Measurements from ENCODE around the gene MARK4.
"Not testable (repeated sequence)": the region's sequence is repeated elsewhere in the genome, so short reads cannot be mapped to it uniquely, and the experiment has no call there.

The MARK4 gene

GRCh38 chr19:45217957-45218334, 33.1 kb upstream of the MARK4 start:
- Histone ChIP-seq H3K27ac (ENCODE audit: low read depth, low read length) (no peak overlapping the region), H3K9me3 (ENCODE audit: control insufficient read depth in 1 of 2, low read length in 2 of 2) (no peaks in the 10 kb centered on the region), H3K36me3 (ENCODE audit: control insufficient read depth in 1 of 2, insufficient read depth in 2 of 2, low read length in 2 of 2) (no peaks in the 10 kb centered on the region), H3K9ac (ENCODE audit: low read depth in 1 of 2, low read length in 2 of 2) (no peak overlapping the region), H3K4me1 (ENCODE audit: control insufficient read depth in 1 of 2, insufficient read depth in 2 of 2, low read length in 2 of 2) (no peaks in the 10 kb centered on the region), H3K4me3 (ENCODE audit: low read depth in 1 of 2, low read length in 2 of 2) (no peak overlapping the region), H3K27me3 (ENCODE audit: control insufficient read depth in 1 of 2, insufficient read depth in 2 of 2, low read length in 2 of 2) (peaks cover 21 to 25% of the 10 kb centered on the region in 2 donors)

GRCh38 chr19:45218426-45218825, 32.6 kb upstream of the MARK4 start:
- H3K27ac ChIP-seq (ENCODE audit: low read depth, low read length) = no peak overlapping the region
- no peaks in the 10 kb centered on the region for H3K4me1 ChIP-seq (ENCODE audit: control insufficient read depth in 1 of 2, insufficient read depth in 2 of 2, low read length in 2 of 2)
- H3K9me3 ChIP-seq (ENCODE audit: control insufficient read depth in 1 of 2, low read length in 2 of 2) = no peaks in the 10 kb centered on the region
- H3K4me3 ChIP-seq (ENCODE audit: low read depth in 1 of 2, low read length in 2 of 2) = no peak overlapping the region
- peaks cover 21 to 25% of the 10 kb centered on the region in 2 donors for H3K27me3 ChIP-seq (ENCODE audit: control insufficient read depth in 1 of 2, insufficient read depth in 2 of 2, low read length in 2 of 2)
- no peak overlapping the region for H3K9ac ChIP-seq (ENCODE audit: low read depth in 1 of 2, low read length in 2 of 2)
- no peaks in the 10 kb centered on the region for H3K36me3 ChIP-seq (ENCODE audit: control insufficient read depth in 1 of 2, insufficient read depth in 2 of 2, low read length in 2 of 2)

GRCh38 chr19:45218911-45219743, 31.9 kb upstream of the MARK4 start:
- Histone ChIP-seq H3K27me3 (ENCODE audit: control insufficient read depth in 1 of 2, insufficient read depth in 2 of 2, low read length in 2 of 2) (peaks cover 21 to 25% of the 10 kb centered on the region in 2 donors), H3K36me3 (ENCODE audit: control insufficient read depth in 1 of 2, insufficient read depth in 2 of 2, low read length in 2 of 2) (no peaks in the 10 kb centered on the region), H3K4me3 (ENCODE audit: low read depth in 1 of 2, low read length in 2 of 2) (no peak overlapping the region), H3K27ac (ENCODE audit: low read depth, low read length) (no peak overlapping the region), H3K9ac (ENCODE audit: low read depth in 1 of 2, low read length in 2 of 2) (no peak overlapping the region), H3K9me3 (ENCODE audit: control insufficient read depth in 1 of 2, low read length in 2 of 2) (no peaks in the 10 kb centered on the region), H3K4me1 (ENCODE audit: control insufficient read depth in 1 of 2, insufficient read depth in 2 of 2, low read length in 2 of 2) (no peaks in the 10 kb centered on the region)

GRCh38 chr19:45222724-45223123, 28.3 kb upstream of the MARK4 start:
- Histone ChIP-seq H3K27ac (ENCODE audit: low read depth, low read length) (no peak overlapping the region), H3K9me3 (ENCODE audit: control insufficient read depth in 1 of 2, low read length in 2 of 2) (no peaks in the 10 kb centered on the region), H3K4me1 (ENCODE audit: control insufficient read depth in 1 of 2, insufficient read depth in 2 of 2, low read length in 2 of 2) (no peaks in the 10 kb centered on the region), H3K9ac (ENCODE audit: low read depth in 1 of 2, low read length in 2 of 2) (no peak overlapping the region), H3K4me3 (ENCODE audit: low read depth in 1 of 2, low read length in 2 of 2) (no peak overlapping the region), H3K27me3 (ENCODE audit: control insufficient read depth in 1 of 2, insufficient read depth in 2 of 2, low read length in 2 of 2) (peaks cover 7 to 8% of the 10 kb centered on the region in 2 donors), H3K36me3 (ENCODE audit: control insufficient read depth in 1 of 2, insufficient read depth in 2 of 2, low read length in 2 of 2) (no peaks in the 10 kb centered on the region)

GRCh38 chr19:45223879-45224278, 27.2 kb upstream of the MARK4 start:
- Histone ChIP-seq H3K4me3 (ENCODE audit: low read depth in 1 of 2, low read length in 2 of 2) (no peak overlapping the region), H3K27ac (ENCODE audit: low read depth, low read length) (no peak overlapping the region), H3K9me3 (ENCODE audit: control insufficient read depth in 1 of 2, low read length in 2 of 2) (no peaks in the 10 kb centered on the region), H3K9ac (ENCODE audit: low read depth in 1 of 2, low read length in 2 of 2) (no peak overlapping the region), H3K4me1 (ENCODE audit: control insufficient read depth in 1 of 2, insufficient read depth in 2 of 2, low read length in 2 of 2) (no peaks in the 10 kb centered on the region), H3K36me3 (ENCODE audit: control insufficient read depth in 1 of 2, insufficient read depth in 2 of 2, low read length in 2 of 2) (no peaks in the 10 kb centered on the region), H3K27me3 (ENCODE audit: control insufficient read depth in 1 of 2, insufficient read depth in 2 of 2, low read length in 2 of 2) (peaks cover 0 to 4% of the 10 kb centered on the region in 2 donors)

GRCh38 chr19:45224645-45225044, 26.4 kb upstream of the MARK4 start:
- no peak overlapping the region for H3K27ac ChIP-seq (ENCODE audit: low read depth, low read length)
- no peak overlapping the region for H3K9ac ChIP-seq (ENCODE audit: low read depth in 1 of 2, low read length in 2 of 2)
- H3K4me3 ChIP-seq (ENCODE audit: low read depth in 1 of 2, low read length in 2 of 2) = no peak overlapping the region
- no peaks in the 10 kb centered on the region for H3K9me3 ChIP-seq (ENCODE audit: control insufficient read depth in 1 of 2, low read length in 2 of 2)
- no peaks in the 10 kb centered on the region for H3K36me3 ChIP-seq (ENCODE audit: control insufficient read depth in 1 of 2, insufficient read depth in 2 of 2, low read length in 2 of 2)
- H3K27me3 ChIP-seq (ENCODE audit: control insufficient read depth in 1 of 2, insufficient read depth in 2 of 2, low read length in 2 of 2) = peaks cover 0 to 4% of the 10 kb centered on the region in 2 donors
- no peaks in the 10 kb centered on the region for H3K4me1 ChIP-seq (ENCODE audit: control insufficient read depth in 1 of 2, insufficient read depth in 2 of 2, low read length in 2 of 2)

GRCh38 chr19:45229056-45229455, 22.0 kb upstream of the MARK4 start:
- H3K4me3 ChIP-seq (ENCODE audit: low read depth in 1 of 2, low read length in 2 of 2); H3K27me3 ChIP-seq (ENCODE audit: control insufficient read depth in 1 of 2, insufficient read depth in 2 of 2, low read length in 2 of 2); H3K9me3 ChIP-seq (ENCODE audit: control insufficient read depth in 1 of 2, low read length in 2 of 2); H3K9ac ChIP-seq (ENCODE audit: low read depth in 1 of 2, low read length in 2 of 2); H3K36me3 ChIP-seq (ENCODE audit: control insufficient read depth in 1 of 2, insufficient read depth in 2 of 2, low read length in 2 of 2); H3K27ac ChIP-seq (ENCODE audit: low read depth, low read length); H3K4me1 ChIP-seq (ENCODE audit: control insufficient read depth in 1 of 2, insufficient read depth in 2 of 2, low read length in 2 of 2): not testable (repeated sequence)

- Histone ChIP-seq H3K27ac (ENCODE audit: low read depth, low read length) (no peak overlapping the region), H3K27me3 (ENCODE audit: control insufficient read depth in 1 of 2, insufficient read depth in 2 of 2, low read length in 2 of 2) (peaks cover 16 to 20% of the 10 kb centered on the region in 2 donors), H3K36me3 (ENCODE audit: control insufficient read depth in 1 of 2, insufficient read depth in 2 of 2, low read length in 2 of 2) (no peaks in the 10 kb centered on the region), H3K9me3 (ENCODE audit: control insufficient read depth in 1 of 2, low read length in 2 of 2) (no peaks in the 10 kb centered on the region), H3K9ac (ENCODE audit: low read depth in 1 of 2, low read length in 2 of 2) (no peak overlapping the region), H3K4me1 (ENCODE audit: control insufficient read depth in 1 of 2, insufficient read depth in 2 of 2, low read length in 2 of 2) (no peaks in the 10 kb centered on the region), H3K4me3 (ENCODE audit: low read depth in 1 of 2, low read length in 2 of 2) (no peak overlapping the region)
Measured at GRCh38 chr19:45231891-45232290, 19.2 kb upstream of the MARK4 start.

GRCh38 chr19:45234089-45234869, 16.8 kb upstream of the MARK4 start:
- H3K4me3 ChIP-seq (ENCODE audit: low read depth in 1 of 2, low read length in 2 of 2) = no peak overlapping the region
- peaks cover 16 to 20% of the 10 kb centered on the region in 2 donors for H3K27me3 ChIP-seq (ENCODE audit: control insufficient read depth in 1 of 2, insufficient read depth in 2 of 2, low read length in 2 of 2)
- no peak overlapping the region for H3K27ac ChIP-seq (ENCODE audit: low read depth, low read length)
- no peaks in the 10 kb centered on the region for H3K4me1 ChIP-seq (ENCODE audit: control insufficient read depth in 1 of 2, insufficient read depth in 2 of 2, low read length in 2 of 2)
- H3K36me3 ChIP-seq (ENCODE audit: control insufficient read depth in 1 of 2, insufficient read depth in 2 of 2, low read length in 2 of 2) = no peaks in the 10 kb centered on the region
- H3K9me3 ChIP-seq (ENCODE audit: control insufficient read depth in 1 of 2, low read length in 2 of 2) = no peaks in the 10 kb centered on the region
- H3K9ac ChIP-seq (ENCODE audit: low read depth in 1 of 2, low read length in 2 of 2) = no peak overlapping the region

- Histone ChIP-seq H3K4me1 (ENCODE audit: control insufficient read depth in 1 of 2, insufficient read depth in 2 of 2, low read length in 2 of 2) (no peaks in the 10 kb centered on the region), H3K27ac (ENCODE audit: low read depth, low read length) (no peak overlapping the region), H3K9ac (ENCODE audit: low read depth in 1 of 2, low read length in 2 of 2) (no peak overlapping the region), H3K36me3 (ENCODE audit: control insufficient read depth in 1 of 2, insufficient read depth in 2 of 2, low read length in 2 of 2) (no peaks in the 10 kb centered on the region), H3K4me3 (ENCODE audit: low read depth in 1 of 2, low read length in 2 of 2) (no peak overlapping the region), H3K9me3 (ENCODE audit: control insufficient read depth in 1 of 2, low read length in 2 of 2) (no peaks in the 10 kb centered on the region), H3K27me3 (ENCODE audit: control insufficient read depth in 1 of 2, insufficient read depth in 2 of 2, low read length in 2 of 2) (peaks cover 16 to 20% of the 10 kb centered on the region in 2 donors)
Measured at GRCh38 chr19:45235485-45235884, 15.6 kb upstream of the MARK4 start.
